Fibroblast of skin of back (primary cell): ENCODE measurements around the gene AEN.
A peak's percentile ranks its signal among the peaks of the same experiment; 100 is the strongest.
"Not testable (repeated sequence)": the region's sequence is repeated elsewhere in the genome, so short reads cannot be mapped to it uniquely, and the experiment has no call there.

Source experiments
- DNase-seq: peaks from one replicate; pipeline ENCODE4 v3.0.0-alpha.2; 2013

AEN gene

GRCh38 chr15:88631464-88632028 is 10.4 kb downstream of the AEN start:
- no peak for DNase-seq

GRCh38 chr15:88632797-88633196 is 11.7 kb downstream of the AEN start:
- DNase-seq = not testable (repeated sequence)

DNA sequence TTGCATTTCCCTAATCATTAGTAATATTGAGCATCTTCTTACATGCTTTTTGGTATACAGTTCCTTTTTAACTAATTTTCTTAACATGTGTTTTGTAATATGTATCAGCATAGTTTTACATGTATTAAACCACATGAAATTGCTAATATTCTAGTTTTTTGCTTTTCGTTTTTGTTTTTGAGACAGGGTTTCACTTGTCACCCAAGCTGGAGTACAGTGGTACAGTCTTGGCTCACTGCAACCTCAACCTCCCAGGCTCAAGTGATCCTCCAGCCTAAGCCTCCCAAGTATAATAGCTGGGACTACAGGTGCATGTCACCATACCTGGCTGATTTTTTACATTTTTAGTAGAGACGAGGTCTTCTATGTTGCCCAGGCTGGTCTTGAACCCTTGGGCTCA is 13.3 kb downstream of the AEN start:
- no peak for DNase-seq

DNA sequence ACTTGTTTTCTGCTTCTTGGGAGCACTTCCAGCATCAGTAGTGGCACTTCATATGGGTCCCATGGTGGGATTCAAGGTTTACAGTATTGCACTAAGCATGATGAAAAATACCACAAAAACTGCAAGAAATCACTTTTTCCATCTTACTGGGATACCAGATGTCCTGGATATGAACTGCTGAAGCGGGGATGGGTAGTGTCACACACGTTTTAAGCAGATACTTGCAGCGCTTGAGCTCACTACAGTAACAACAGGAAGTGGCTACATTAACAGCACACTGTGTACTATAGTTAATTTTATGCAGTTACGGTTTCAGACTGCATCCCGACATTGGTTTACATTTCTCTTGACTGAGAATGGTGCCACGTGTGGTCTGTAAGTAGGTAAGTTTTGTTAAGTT is 14.2 kb downstream of the AEN start:
- DNase-seq = no peak

DNA sequence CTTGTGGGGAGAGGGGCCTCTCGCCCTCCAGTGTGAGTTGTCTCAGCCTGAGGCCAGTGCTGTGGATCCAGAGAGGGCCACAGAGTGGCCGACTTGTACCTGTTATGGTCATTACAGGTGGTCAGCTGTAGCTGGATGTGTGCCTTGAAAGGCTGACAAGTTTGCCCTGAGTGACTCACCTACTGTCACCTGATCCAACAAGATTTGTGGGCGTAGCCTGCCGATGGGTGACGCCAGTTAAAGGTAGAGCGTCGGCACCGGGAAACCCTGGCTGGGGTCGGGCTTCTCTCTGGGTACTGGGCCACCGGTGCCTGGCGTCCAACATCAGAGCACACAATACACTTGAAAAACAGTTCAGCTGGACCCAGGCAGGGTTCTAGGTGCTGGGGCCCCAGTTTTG is 14.9 kb downstream of the AEN start:
- no peak for DNase-seq

DNA sequence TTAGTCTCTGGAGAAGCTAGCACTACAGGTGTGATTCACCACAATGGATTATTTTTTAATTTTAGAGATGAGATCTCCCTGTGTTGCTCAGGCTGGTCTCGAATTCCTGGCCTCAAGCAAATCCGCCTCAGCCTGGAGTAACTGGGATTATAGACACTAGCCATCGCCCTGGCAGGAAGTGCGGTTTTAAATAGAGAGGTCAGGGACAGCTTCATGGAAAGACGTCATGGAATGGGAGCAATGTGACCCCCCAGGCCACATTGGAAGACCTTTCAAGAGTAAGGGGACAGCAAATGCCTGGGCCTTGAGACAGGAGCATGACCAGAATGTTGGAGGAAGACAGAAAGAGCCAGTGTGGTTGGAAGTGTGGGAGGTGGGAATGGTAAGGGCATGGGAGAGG is 15.5 kb downstream of the AEN start:
- DNase-seq = no peak

GRCh38 chr15:88637436-88637835 is 16.3 kb downstream of the AEN start:
- no peak for DNase-seq

DNA sequence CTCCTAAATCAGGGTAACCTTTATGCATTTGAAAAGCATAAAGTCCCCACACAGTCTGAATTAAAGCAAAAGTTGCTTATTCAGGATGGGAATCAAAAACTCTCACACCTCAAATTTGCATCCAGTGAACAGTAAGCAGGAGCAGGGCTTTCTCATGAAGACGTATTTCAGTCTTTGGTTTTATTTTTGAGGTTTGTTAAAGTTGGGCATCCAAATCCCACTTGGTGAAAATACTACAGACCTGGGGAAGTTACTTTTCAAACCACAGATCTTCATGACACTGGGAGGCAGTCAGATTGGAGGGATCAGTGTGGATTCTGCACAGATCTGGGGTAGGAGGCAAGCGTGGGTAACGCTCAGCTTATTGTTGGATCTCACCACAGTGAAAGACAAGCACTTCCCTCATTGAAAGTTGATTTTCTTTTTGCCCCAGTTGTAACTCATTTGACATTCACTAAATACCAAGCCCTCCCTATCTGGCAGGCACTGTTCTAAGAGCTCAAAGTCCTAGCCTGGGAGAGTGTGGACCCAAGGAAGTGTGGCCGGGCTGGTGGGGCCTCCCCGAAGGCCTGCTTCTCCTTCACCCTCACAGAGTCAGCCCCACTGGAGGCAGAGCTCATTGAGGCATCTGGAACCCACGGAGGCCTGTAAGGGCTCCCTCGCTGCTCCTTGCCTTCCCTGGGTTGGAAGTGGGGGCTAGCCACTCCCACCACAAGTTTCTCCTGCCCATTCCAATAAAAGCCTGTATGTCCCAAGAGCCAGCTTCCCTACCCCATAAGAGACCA is 16.9 kb downstream of the AEN start:
- no peak for DNase-seq

DNA sequence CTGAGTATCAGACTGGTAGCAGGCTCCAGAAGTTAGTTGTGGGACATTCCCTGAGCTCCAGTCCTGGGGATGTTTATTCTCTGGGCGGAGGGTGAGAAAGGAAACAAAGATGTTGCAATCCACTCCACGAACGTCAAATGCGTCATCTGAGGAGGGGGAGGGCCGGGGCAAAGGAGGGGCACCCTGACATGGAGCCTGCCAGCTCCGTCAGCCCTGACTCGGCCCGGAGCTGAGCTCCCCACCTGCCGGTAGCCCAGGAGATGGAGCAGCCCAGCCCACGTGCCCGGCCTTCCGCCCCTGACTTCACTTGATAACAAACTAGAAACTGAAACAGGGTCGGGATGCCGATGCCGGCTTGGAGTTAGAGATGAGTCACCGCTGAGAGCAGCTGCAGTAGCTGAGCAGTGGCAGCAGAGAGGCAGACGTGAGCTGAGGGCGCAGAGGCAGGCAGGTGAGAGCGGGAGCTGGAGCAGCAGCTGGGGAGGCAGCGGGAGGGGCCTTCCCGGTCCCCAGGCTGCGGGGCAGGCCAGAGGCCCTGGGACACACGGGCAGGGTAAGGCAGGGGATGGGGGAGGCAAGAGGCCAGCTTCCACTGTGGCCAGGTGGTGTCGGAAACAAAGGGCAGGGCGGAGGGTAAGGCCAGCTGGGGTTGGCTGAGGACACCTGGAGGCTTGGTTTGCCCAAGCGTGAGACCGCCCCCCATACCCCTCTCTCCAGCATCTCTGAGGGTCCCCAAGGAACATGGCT is 17.7 kb downstream of the AEN start, which contains the start of gene ISG20:
ISG20 (plus strand) TSS at position 391 of the 747 bp plus-strand sequence; CDS start at position 742, 351 bp downstream.
- DNase-seq = peak; percentile 95

DNA sequence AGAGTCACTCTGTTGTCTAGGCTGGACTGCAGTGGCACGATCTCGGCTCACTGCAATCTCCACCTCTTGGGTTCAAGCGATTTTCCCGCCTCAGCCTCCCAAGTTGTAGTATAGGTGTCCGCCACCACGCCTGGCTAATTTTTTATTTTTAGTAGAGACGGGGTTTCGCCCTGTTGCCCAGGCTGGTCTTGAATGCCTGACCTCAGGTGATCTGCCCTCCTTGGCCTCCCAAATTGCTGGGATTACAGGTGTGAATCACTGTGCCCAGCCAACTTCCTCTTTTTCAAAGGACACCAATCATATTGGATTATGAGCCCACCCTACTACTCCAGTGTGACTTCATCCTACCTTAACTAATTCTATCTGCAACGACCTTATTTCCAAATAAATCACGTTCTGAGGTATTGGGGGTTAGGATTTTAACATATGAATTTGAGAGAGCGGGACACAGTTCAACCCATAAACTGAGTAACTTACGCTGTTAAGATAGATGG is 20.9 kb downstream of the AEN start:
- DNase-seq = no peak

GRCh38 chr15:88642514-88642913 is 21.4 kb downstream of the AEN start:
- DNase-seq = not testable (repeated sequence)

GRCh38 chr15:88644741-88645140 is 23.6 kb downstream of the AEN start:
- no peak for DNase-seq

- no peak for DNase-seq
These were observed 24.3 kb downstream of the AEN start for GRCh38 chr15:88645171-88646087.

GRCh38 chr15:88646088-88646405 is 24.9 kb downstream of the AEN start:
- no peak for DNase-seq

GRCh38 chr15:88646951-88647350 is 25.8 kb downstream of the AEN start:
- DNase-seq = no peak

DNA sequence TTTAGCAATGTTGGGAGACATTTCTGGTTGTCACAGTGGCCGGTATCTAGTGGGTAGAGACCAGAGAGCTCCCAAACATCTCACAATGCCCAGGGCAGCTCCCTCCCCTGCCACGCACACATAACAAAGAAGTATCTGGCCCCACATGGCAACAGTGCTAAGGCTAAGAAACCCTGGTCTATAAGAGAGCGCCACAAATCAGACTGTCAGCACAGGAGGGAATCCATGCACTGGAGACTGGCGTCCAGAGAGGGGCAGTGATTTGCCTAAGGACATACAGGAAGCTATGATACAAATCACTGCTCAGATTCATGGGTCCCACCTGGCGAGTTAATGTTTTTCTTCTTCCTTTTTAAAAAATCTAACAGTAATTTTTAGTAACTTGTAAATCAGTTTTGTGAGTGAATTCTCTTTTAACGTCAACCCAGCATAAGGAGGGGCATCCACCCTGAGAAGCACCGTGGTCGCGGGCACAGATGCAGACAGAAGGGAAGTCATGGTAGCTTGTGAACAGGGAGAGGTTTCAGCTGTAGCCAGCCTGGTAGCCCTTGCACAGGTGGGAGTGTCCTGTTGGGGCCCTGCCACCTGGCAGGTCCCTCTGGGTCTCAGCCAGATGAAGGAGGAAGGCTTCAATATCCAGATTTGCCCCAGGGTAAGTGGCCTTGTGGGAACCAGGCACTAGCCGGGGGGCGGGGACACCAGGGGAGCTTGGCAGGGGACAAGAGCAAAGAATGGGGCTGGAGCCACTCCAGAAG is 26.4 kb downstream of the AEN start:
- no peak for DNase-seq

DNA sequence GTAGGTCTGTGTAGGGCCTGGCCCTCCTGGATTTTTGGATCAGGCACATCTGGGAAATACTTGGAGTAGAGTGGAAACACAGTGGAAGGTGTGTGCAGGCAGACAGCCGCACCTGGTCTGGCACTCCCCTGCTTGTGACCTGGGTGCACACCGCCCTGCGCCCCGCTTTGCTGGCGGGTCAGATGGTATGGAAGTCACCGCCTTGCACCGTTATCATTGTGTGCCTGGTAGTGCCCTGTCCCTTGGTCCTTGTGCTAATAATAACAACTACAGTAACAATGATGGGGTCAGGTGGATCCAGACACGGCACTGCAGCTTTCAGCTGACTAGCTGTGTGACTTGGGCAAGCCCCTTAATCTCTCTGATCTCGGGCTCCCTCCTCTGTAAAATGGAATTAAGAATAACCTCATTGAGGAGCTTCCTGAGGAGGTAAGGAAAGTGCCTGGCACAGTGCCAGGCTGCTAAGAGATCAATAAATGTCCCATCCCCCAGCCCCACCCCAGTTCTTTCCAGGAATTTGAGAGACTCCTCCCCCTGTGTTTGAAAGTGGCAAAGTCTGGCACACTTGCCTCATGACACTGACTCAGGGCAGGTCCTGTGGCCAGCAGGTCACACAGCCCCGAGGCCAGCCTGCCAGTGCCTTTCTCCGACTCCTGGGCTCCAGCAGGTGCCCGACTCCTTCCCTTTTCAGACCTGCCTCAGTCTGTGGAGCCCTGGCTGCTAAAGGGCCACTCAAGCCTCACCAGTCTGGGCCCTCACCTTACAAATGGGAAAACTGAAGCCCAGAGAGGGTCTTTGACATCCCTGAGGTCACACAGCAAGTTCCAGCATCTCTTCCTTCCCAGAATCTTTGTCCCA is 27.4 kb downstream of the AEN start:
- DNase-seq = no peak

DNA sequence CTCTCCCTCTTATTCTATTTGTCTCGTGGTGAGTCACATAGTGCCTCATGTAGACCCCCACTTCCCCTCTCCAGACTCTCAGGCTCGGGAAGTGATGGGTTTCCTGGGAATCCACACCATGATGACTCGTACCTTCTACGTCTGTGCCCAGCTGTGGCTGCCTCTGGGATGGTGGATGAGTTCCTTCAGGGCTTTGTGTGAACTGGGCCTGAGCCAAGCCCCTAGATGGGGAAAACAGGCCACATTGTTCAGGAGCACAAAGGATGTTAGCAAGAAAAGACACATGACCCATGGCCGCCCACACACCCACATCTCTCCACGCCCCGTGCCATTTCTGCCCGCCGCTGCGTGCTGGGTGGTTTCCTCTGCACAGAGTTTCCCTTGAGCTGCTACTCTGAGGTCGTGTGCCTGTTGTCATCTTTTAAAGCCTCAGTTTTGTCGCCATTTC is 28.2 kb downstream of the AEN start:
- DNase-seq = peak; percentile 98

- no peak for DNase-seq
These were observed 28.8 kb downstream of the AEN start for GRCh38 chr15:88649753-88650551.

- no peak for DNase-seq
These were observed 29.4 kb downstream of the AEN start for GRCh38 chr15:88650556-88650955.
